Fibroblast of the aortic adventitia (primary cell): ENCODE results near the gene PRKAB2. TPM values are rescaled to one million over a fixed set of nuclear protein-coding genes. Genes with fewer than 3 reads are reported as not detected.

Source experiments
- DNase-seq: peaks from one replicate; pipeline ENCODE4 v3.0.0-alpha.2; 2010; ENCODE audit warnings: low read depth
- H3K4me3 ChIP-seq: 2 replicates; pipeline ENCODE4 v1.5.1; 2011; ENCODE audit warnings: low read depth, mild to moderate bottlenecking, control low read depth, low read length, moderate library complexity
- total RNA-seq: library from RNA; depleted of rRNA; stranded (reverse); fragments of >200 nt; gene quantifications from 2 replicates; pipeline ENCODE4 v1.2.3, GENCODE V29; 2012; ENCODE audit warnings: low replicate concordance
- TF ChIP-seq, protein P1 (sequence below): IDR thresholded peaks from 2 replicates; pipeline ENCODE4 v1.5.1; 2011; ENCODE audit warnings: mild to moderate bottlenecking, low read length, control low read depth, inconsistent platforms; ENCODE audit not compliant: insufficient read depth

PRKAB2 gene, protein sequence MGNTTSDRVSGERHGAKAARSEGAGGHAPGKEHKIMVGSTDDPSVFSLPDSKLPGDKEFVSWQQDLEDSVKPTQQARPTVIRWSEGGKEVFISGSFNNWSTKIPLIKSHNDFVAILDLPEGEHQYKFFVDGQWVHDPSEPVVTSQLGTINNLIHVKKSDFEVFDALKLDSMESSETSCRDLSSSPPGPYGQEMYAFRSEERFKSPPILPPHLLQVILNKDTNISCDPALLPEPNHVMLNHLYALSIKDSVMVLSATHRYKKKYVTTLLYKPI
- 14.8 and 16.3 TPM in 2 replicates for total RNA-seq

GRCh38 chr1:147172168-147173016 lies at the start of gene PRKAB2:
TSS of gene PRKAB2 (minus strand) at chr1:147172470. CDS start at chr1:147172144, 326 bp downstream.
- H3K4me3 ChIP-seq: peak within 1 kb of the TSS; percentile 97
- TF ChIP-seq, protein P1, sequence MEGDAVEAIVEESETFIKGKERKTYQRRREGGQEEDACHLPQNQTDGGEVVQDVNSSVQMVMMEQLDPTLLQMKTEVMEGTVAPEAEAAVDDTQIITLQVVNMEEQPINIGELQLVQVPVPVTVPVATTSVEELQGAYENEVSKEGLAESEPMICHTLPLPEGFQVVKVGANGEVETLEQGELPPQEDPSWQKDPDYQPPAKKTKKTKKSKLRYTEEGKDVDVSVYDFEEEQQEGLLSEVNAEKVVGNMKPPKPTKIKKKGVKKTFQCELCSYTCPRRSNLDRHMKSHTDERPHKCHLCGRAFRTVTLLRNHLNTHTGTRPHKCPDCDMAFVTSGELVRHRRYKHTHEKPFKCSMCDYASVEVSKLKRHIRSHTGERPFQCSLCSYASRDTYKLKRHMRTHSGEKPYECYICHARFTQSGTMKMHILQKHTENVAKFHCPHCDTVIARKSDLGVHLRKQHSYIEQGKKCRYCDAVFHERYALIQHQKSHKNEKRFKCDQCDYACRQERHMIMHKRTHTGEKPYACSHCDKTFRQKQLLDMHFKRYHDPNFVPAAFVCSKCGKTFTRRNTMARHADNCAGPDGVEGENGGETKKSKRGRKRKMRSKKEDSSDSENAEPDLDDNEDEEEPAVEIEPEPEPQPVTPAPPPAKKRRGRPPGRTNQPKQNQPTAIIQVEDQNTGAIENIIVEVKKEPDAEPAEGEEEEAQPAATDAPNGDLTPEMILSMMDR: peak; percentile 72
- DNase-seq: peak; percentile 97

DNA sequence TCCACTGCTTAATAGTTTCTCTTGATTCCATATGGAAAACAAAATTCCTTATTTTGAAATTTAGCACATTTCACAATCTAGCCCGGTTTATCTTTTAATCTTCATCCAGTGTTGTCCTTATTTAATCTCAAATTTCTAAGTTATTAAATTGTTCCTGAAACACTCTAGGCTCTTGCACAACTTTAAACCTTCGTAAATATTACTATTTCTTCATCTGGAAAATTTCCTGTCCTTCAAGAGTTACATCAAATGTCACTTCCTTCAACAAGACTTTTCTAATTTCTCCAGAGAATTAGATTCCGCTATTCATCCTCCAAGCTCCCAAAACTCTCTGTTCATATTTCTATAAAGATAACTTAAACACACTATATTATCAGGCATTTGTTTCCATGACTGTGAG lies 46.3 kb upstream of the PRKAB2 start:
- TF ChIP-seq, protein P1: no peak
- no peak for DNase-seq
- H3K4me3 ChIP-seq: no peak overlapping the region

DNA sequence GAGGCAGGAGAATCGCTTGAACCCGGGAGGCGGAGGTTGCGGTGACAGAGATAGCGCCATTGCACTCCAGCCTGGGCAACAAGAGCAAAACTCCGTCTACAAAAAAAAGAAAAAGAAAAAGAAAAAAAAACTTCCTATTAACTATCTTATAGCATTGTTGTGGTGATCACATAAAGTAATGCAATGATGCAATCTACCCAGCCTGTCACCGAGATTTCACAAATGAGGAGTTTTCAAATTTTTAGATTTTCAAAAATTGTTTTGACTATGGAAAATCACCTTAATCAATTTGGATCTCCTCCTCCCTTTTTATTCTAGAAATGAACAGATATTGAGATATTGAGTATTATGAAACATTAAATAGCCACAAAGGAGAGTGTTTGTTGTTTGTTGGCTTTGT lies 44.9 kb upstream of the PRKAB2 start:
- TF ChIP-seq, protein P1: no peak
- no peak for DNase-seq
- H3K4me3 ChIP-seq: no peak overlapping the region

GRCh38 chr1:147216124-147216523 lies 43.9 kb upstream of the PRKAB2 start:
- DNase-seq: no peak
- TF ChIP-seq, protein P1: no peak

DNA sequence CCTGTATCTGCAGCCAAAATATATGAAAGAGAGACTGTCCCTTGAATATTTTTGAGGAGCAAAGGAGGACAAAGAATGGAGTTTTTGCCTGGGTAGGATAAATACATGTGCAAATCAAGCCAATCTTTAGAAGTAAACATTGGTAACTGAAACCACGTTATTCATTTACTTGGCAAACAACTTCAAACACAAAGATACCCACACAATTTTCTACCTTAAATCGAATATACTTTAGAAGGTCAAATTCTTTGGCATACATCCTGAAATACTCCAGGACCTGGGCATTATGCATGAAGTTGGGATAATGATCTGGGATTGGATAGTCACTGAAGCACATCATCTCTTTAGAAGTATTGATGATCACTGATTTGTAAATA lies 43.3 kb upstream of the PRKAB2 start:
- no peak for DNase-seq

More at GRCh38 chr1:147216124-147216523, 43.9 kb upstream of the PRKAB2 start:
- no peak overlapping the region for H3K4me3 ChIP-seq

GRCh38 chr1:147214842-147215539 lies 42.7 kb upstream of the PRKAB2 start:
- no peak for DNase-seq
- H3K4me3 ChIP-seq: no peak overlapping the region
- TF ChIP-seq, protein P1: no peak

More for the DNA sequence above, 43.3 kb upstream of the PRKAB2 start:
- no peak overlapping the region for H3K4me3 ChIP-seq
- TF ChIP-seq, protein P1: no peak
